Activated CD8-positive, alpha-beta memory T cell treated with anti-CD3 and anti-CD28 coated beads, Interleukin-2, amount 50 U/mL, for 4 hours (primary cell): ENCODE data around the gene ZNF770.

ENCODE experiments used
- DNase-seq: peaks from one replicate; pipeline ENCODE4 v3.0.0-alpha.2; 2020

The ZNF770 gene

GRCh38 chr15:34988027-34988902, at the start of gene ZNF770:
ZNF770 (minus strand) TSS chr15:34988287; CDS start chr15:34983434, 4,853 bp downstream.
- DNase-seq: peak; percentile 78

DNA sequence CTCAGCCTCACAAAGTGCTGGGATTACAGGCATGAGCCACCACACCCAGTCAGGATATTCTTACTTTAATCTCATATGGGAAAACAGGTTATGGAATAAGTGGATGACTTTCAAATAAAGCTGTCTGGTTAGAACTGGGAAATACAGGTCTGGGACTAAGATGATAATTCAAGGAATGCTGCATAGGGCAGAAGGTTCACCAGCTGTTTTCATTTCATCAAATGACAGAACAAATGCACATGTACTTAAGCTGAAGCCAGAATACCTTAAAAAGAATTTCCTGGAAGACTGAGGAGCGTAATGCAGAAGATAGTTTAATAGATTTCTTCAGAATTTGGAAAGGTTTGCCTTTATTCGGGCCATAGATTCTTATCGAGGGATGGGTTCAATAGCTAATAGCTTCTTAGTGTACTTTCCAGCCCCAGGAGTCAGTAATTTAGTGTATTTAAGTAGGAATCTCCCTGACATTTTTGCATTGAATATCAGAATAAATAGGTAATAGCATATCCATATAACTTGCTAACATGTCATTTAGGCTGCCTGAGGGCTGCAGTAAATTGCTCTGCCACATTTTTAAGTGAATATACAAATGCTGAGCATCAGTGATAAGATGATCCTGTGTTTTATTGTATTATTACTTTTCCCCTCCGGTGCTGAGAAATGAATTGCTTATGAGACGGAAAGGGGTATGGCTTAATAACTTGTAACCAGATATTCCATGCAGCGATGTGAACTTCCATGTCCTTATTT, 40.3 kb upstream of the ZNF770 start:
- DNase-seq: no peak

- DNase-seq: no peak
Measured at GRCh38 chr15:35023804-35024203, 35.7 kb upstream of the ZNF770 start.

- no peak for DNase-seq
Measured at GRCh38 chr15:35020974-35021373, 32.9 kb upstream of the ZNF770 start.

DNA sequence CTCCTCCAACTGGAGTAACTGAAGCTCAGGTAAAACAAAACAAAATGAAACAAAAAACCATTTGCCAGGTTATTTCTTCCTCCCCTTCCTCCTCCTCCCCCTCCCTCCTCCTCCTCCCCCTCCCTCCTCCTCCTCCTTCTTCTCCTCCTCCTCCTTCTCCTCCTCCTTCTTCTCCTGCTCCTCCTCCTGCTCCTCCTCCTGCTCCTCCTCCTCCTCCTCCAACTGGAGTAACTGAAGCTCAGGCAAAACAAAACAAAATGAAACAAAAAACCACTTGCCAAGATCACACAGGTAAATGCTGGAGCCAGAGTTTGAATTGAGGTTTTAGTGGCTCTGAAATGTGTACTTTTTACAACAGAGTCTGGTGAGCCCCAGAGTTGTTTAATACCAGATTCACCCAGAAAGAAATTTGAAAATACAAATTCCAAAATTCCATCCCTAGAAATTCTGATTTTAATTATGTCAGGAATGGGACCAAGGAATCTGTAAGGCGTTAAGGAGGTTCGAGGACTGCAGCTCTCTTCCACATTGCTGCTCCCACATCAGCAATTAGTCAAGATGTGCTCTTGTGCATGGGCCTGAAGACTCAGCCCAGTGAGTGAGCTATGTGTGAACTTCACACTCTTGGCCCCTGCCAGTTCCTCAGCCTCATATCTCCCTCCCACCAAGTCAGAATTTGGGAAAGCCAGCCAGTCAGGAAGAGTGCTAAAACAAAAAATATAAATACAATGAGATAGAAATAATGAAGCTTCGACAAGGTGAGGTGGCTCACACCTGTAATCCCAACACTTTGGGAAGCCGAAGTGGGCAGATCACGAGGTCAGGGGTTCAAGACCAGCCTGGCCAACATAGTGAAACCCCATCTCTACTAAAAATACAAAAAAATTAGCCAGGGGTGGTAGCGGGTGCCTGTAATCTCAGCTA, 31.6 kb upstream of the ZNF770 start:
- DNase-seq: no peak

DNA sequence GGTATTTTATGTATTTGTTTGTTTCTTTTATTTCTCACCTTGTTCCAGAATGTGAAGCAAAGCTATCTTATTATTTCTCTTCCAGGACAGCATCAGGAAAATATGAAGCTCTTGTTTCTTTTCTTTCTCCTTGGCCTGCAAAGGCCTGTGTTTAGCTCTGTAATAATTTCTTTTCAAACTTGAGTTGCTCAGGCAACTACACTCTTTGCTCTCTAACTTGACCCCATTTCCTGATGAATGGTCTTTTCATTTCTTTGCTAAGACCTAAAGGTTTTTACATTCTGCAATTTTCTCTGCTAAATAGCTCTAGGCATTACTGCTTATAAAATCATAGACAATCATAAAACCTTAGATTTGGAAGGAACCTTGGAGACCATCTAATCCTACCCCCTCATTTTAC, 26.2 kb upstream of the ZNF770 start:
- no peak for DNase-seq

DNA sequence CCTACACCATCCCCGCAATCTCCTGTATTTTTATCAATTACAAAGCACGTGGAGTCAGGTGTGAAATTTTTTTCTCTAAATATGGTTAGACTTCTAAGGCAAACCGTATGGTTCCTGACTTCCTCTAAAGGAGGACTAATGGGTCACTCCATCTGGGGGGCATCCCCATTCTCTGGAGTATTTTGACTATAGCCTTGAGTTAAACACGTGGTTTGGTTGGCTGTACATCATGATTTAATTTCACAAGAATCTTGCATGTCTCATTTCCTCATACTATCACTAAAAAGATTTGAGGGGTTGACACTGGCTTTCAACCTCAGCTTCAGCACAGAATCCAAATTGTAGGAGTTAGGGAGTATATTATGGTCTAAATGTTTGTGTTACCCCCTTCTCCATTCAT, 25.3 kb upstream of the ZNF770 start:
- DNase-seq: no peak

DNA sequence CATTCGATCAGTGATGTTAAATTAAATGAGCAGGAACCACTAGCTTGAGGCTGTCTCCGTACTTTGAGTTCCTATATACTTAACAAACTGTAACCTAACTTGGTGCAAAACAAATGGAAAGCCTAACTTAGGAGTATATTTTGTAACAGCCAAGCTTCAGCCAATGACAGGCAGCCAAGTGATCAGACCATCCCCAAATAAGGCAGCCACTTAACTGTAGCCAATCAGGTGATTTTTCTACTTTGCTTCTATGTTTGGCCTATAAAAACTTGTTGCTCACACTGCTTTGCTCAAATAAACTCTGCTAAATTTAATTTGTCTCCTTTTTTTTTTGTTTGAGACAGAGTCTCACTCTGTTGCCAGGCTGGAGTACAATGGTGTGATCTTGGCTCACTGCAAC, 19.3 kb upstream of the ZNF770 start:
- no peak for DNase-seq

DNA sequence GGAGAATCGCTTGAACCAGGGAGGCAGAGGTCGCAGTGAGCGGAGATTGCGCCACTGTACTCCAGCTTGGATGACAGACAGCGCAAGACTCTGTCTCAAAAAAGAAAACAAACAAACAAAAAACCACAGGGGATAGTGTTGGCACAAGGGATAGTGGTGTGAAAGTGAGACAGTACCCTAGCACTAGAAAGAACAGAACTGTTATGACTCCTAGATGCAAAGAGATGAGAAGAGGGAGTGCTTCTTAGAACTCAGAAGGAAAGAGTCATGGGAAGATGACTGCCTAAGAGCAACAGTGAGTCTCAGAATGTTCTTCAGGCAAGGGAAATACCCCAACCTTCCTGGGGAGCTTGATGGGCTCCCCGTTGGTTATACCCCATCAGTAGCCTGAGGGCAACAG, 17.8 kb upstream of the ZNF770 start:
- no peak for DNase-seq

- no peak for DNase-seq
Measured at GRCh38 chr15:35003928-35004327, 15.8 kb upstream of the ZNF770 start.

DNA sequence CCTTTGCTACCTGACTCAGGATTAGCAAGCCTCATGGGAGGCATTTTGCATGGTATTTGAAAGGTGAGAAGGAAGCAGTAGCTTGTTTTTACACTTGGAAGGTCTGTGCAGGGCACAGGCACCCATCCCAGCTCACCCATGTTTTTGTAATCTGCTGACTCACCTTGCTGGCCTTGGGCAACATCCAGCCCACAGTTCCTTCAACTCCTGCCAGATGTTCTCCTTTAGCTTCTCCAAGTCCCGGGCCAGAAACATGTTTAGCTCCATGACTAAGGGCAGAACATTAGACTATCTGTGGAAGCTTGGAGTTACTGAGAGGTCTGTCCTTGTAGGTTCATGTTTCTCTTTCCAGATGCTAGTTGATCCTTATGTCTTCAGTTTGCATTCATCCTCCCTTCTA, 12.4 kb upstream of the ZNF770 start:
- no peak for DNase-seq

DNA sequence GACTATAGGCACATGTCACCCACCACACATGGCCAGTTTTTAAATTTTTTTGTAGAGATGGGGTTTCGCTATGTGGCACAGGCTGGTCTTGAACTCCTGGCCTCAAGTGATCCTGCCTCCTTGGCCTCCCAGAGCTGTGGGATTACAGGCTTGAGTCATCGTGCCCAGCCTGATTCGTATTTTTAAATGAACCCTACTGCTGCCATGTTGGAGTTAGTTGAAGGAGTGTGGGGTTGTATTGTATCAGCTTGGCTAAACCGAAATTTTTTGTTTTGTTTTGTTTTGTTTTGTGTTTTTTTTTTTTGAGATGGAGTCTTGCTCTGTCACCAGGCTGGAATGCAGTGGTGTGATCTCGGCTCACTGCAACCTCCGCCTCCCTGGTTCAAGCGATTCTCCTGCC, 11.8 kb upstream of the ZNF770 start:
- DNase-seq: no peak

GRCh38 chr15:34994925-34995324, 6.8 kb upstream of the ZNF770 start:
- no peak for DNase-seq

DNA sequence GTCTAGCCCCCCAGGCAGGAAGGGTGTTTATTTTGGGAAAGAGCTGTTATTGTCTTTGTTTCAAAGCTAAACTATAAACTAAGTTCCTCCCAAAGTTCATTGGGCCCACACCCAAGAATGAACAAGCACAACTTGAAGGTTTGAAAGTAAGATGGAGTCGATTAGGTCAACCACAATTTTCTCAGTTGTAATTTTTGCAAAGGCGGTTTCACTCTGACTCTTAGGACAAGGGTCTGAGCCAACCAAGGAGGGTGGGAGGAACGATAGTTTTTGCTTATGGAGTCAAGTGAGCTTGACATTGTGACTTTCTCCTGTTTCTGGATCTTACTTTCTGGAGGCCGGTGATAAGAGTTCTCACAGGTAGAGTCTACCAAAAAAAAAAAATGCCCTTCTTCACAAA, 5.8 kb upstream of the ZNF770 start:
- no peak for DNase-seq

GRCh38 chr15:34993412-34993811, 5.3 kb upstream of the ZNF770 start:
- no peak for DNase-seq

DNA sequence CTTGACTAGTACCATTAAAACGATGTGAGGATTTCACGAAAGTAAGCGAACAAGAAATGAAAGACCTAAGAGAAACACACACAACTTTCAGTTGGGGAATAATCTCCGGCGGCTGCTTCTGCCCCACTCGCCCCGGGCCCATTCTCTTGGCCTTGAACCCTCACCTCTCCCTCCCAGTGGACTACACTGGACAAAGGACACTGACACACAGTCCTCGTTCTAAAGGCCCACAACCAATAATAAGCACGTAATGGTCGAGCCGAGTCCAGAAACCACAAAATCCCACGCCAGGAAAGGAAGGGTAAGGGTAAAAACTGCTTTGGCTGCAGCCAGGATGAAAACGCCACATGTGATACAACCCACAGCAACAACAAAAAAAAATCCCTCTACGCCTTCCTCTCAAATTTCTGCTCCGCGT, 469 bp downstream of the ZNF770 start:
- DNase-seq: no peak

DNA sequence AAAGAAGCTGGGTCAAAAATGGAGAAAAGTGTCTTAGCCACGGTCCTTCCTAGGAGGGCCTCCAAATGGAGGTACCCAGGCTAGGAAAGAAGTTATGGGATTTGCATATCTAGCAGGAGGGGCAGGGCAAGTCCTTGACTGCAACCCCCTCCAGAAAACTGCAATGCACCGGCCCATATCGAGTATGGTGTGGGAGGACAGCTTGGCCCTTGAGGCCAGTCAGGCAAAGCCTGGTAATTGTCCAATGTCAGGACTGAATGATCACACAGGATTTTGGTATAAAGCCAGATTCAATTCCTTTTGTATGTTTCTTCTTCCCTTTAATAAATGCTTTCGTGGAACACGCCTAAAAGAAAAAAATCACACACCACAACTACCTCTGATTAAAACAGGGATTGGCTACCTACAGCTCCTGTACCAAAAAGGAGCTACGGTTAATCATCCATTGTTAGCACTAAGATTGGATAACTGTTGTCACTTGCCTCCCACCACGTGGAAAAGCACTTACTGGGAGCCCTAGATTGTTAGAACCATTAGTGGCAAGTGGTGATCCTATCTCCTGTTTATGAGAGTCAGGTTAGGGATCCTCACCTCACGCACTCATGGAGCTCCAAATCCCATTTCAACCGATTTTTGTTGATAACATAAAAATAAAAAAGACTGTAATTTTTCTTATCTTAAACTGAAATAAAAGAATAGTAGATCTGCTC, 1.2 kb downstream of the ZNF770 start:
- no peak for DNase-seq

GRCh38 chr15:34986326-34986725, 1.8 kb downstream of the ZNF770 start:
- DNase-seq: no peak

DNA sequence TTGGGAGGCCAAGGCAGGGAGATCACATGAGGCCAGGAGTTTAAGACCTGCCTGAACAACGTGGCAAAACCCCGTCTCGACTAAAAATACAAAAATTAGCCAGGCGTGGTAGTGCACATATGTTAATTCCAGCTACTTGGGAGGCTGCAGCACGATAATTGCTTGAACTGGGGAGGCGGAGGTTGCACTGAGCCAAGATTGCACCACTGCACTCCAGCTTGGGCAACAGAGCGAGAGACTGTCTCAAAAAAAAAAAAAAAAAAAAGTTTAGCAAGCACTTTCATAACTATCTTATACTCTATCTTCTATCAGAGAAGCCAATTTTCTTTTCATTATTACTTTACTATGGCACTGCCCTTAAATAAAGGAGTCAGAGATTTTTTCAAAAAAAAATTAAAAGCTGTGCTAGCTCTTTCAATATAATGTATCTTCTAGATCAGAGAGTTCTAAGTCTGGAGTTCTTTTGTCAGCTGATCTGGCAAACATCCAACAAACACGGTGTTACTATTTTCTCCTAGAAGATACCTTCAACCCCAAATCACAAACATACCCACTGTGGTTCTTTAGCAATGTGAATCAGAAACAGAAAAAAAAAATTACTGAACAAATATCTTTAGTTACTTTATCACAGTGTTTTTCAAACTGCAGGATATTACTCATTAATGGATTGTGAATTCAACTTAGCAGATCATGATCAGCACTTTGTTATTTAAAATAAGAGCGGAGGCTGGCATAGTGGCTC, 3.0 kb downstream of the ZNF770 start:
- no peak for DNase-seq

- no peak for DNase-seq
Measured at GRCh38 chr15:34976743-34977142, 11.3 kb downstream of the ZNF770 start.

DNA sequence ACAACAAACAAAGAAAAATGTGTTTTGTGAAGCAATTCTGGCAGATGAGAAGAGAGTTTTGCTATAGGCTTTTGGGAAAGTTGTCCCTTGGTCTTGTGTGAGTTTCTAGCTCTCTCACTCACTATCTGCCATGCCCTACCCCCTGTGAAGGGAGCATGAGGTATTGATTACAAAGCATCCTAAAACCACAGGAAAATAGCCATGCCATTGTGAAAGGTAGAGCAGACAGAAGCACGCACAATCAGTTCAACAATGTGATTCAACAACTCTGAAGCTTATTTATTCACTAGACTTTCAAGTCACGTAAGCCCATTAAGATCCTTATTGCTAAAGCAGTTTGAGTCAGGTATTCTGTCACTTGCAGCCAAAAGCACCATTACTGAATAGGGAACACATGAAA, 12.0 kb downstream of the ZNF770 start:
- DNase-seq: no peak

- DNase-seq: no peak
Measured at GRCh38 chr15:34973512-34973911, 14.6 kb downstream of the ZNF770 start.
